CD4-positive, alpha-beta T cell (primary cell): ENCODE data around the gene PPIF. TPM values are rescaled to one million over a fixed set of nuclear protein-coding genes. Genes with fewer than 3 reads are reported as not detected.

Source experiments
- ATAC-seq: fragments of 200-7000 bp; cut with Tn5 transposase; one replicate; pipeline ENCODE4 v1.10.0; 2022; ENCODE audit warnings: mild to moderate bottlenecking; ENCODE audit not compliant: poor library complexity
- CTCF ChIA-PET: fragments of 350-600 bp; sonication (Branson Sonifier 250); formaldehyde crosslinking; loops from one replicate; lab custom pipeline; 2021; ENCODE audit warnings: antibody characterized with exemption, inconsistent platforms; lab: Charles Lee
- POLR2A ChIA-PET: fragments of 350-600 bp; sonication (Branson Sonifier 250); formaldehyde crosslinking; loops from one replicate; lab custom pipeline; 2021; ENCODE audit warnings: antibody characterized with exemption, inconsistent platforms; lab: Charles Lee
- DNase-seq, 14 experiments: peaks; one replicate each; pipeline ENCODE4 v3.0.0-alpha.2; 2013 to 2020; ENCODE audit warnings: mixed read lengths in 2 of 14
- H3K27ac ChIP-seq, 2 donors: one replicate each; pipeline versions ENCODE4 v1.5.1 to v1.7.0; 2013; ENCODE audit warnings: low read length in 2 of 2, low read depth in 1 of 2, mild to moderate bottlenecking in 1 of 2
- H3K27me3 ChIP-seq, 2 experiments: 1 replicate in 1 of 2; 2 replicates in 1 of 2; pipeline versions ENCODE4 v1.6.1 to v1.7.0; 2013; ENCODE audit warnings: low read length in 2 of 2, control low read depth in 1 of 2, mild to moderate bottlenecking in 1 of 2, moderate library complexity in 1 of 2; ENCODE audit not compliant: insufficient read depth in 2 of 2, control insufficient read depth in 1 of 2
- H3K36me3 ChIP-seq: one replicate; pipeline ENCODE4 v1.6.1; 2013; ENCODE audit warnings: low read length, control low read depth; ENCODE audit not compliant: insufficient read depth
- H3K4me1 ChIP-seq: one replicate; pipeline ENCODE4 v1.6.1; 2013; ENCODE audit warnings: low read length, control low read depth; ENCODE audit not compliant: insufficient read depth
- H3K4me3 ChIP-seq: one replicate; pipeline ENCODE4 v1.5.1; 2013; ENCODE audit warnings: mild to moderate bottlenecking, low read length, moderate library complexity
- H3K9me3 ChIP-seq, 2 experiments: 1 replicate in 1 of 2; 2 replicates in 1 of 2; pipeline versions ENCODE4 v1.6.1 to v1.7.0; 2013; ENCODE audit warnings: low read length in 2 of 2, mild to moderate bottlenecking in 2 of 2, control low read depth in 1 of 2, moderate library complexity in 1 of 2; ENCODE audit not compliant: control insufficient read depth in 1 of 2, insufficient read depth in 1 of 2
- H3K27ac Mint-ChIP-seq: one replicate; pipeline ENCODE4 v1.8.0; 2020; ENCODE audit warnings: mixed read lengths
- H3K27me3 Mint-ChIP-seq: one replicate; pipeline ENCODE4 v1.8.0; 2021; ENCODE audit warnings: mixed read lengths
- H3K36me3 Mint-ChIP-seq: one replicate; pipeline ENCODE4 v1.8.0; 2021; ENCODE audit warnings: low read depth, mixed read lengths
- H3K4me1 Mint-ChIP-seq: one replicate; pipeline ENCODE4 v1.8.0; 2021; ENCODE audit warnings: low read depth, mixed read lengths
- H3K4me3 Mint-ChIP-seq: one replicate; pipeline ENCODE4 v1.8.0; 2020; ENCODE audit warnings: mild to moderate bottlenecking, mixed read lengths
- H3K9me3 Mint-ChIP-seq: one replicate; pipeline ENCODE4 v1.8.0; 2020; ENCODE audit warnings: mixed read lengths
- intact Hi-C, 2 experiments: fragments of 100-400 bp; cut with DNase I in 1 of 2; cut with micrococcal nuclease in 1 of 2; formaldehyde crosslinking; loops; one replicate each; pipeline versions ENCODE4 v1.15.1 to v1.9.0; 2023 to 2025; cut with DNase I, micrococcal nuclease
- total RNA-seq, 174 experiments: library from RNA in 2 of 174; stranded (reverse) in 2 of 174; gene quantifications; one replicate each; pipeline ENCODE4 v1.2.3 and lab custom pipeline; 2021 to 2026
- TF ChIP-seq, protein P1 (sequence below): fragments of 200-600 bp; IDR thresholded peaks from one replicate; pipeline ENCODE4 v1.8.0; 2022; ENCODE audit warnings: antibody characterized with exemption, mild to moderate bottlenecking

Gene PPIF
- total RNA-seq, 2 experiments from 2014 or later: 42.4 to 42.7 TPM

DNA sequence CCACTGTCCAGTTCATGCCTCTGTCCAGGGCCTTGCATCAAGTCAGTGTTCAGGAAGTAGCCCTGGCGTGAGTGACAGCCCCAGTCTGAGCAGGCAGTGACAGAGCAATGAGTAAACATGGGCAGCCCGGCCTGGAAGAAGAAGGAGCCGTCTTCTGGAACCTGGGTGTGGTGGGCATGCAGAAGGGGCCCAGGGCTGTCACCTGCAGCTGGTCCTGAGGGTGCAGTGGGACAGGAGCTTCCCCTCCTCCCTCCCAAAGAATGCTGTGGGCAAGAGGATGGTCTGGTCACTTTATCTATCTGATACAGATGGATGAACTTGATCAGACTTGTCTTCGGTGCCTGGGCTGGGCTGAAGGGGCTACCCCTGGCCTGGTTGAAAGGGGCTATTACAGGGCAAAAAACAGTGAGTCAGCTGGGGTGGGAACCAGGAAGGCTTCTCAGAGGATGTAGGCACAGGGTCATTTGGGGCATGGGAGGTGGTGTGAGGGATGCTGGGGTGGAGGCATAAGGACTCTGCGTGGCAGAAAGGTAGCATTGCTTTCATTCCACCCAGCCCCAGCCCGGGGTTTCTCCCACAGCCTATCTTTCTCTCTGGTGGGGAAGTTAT lies 42.7 kb upstream of the PPIF start:
- no peaks in the 10 kb centered on the region for H3K9me3 Mint-ChIP-seq
- intact Hi-C loops: no loop called here

DNA sequence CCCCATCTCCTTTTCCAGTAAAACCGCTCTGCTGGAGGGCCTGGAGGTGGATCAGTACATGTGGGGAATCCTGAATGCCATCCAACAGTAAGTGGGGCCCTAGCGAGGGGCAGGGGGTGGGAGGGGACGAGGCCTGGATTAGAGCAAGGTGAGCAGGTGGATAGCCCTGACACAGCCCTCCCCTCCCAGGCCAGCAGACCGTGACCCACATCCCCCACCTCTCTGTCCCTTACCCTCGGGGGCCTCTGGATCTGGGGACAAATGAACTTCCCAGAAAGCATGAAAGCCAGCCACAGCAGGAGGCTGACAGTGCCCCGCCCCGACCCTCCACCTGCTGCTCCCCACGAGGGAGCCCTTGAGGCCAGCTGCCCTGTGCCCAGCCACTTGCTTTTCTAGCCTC lies 41.8 kb upstream of the PPIF start:
- Histone ChIP-seq H3K4me1 (no peaks in the 10 kb centered on the region), H3K4me3 (no peak overlapping the region), H3K9me3 (no peaks in the 10 kb centered on the region), H3K27me3 (no peaks in the 10 kb centered on the region), H3K36me3 (peaks cover 63% of the 10 kb centered on the region), H3K27ac (no peak overlapping the region)
- POLR2A ChIA-PET: no interaction called here
- Mint-ChIP-seq H3K27me3 (no peaks in the 10 kb centered on the region), H3K4me3 (no peak overlapping the region), H3K27ac (no peak overlapping the region), H3K4me1 (no peaks in the 10 kb centered on the region), H3K36me3 (peaks cover 70% of the 10 kb centered on the region), H3K9me3 (no peaks in the 10 kb centered on the region)
- CTCF ChIA-PET: no interaction called here
- TF ChIP-seq, protein P1, sequence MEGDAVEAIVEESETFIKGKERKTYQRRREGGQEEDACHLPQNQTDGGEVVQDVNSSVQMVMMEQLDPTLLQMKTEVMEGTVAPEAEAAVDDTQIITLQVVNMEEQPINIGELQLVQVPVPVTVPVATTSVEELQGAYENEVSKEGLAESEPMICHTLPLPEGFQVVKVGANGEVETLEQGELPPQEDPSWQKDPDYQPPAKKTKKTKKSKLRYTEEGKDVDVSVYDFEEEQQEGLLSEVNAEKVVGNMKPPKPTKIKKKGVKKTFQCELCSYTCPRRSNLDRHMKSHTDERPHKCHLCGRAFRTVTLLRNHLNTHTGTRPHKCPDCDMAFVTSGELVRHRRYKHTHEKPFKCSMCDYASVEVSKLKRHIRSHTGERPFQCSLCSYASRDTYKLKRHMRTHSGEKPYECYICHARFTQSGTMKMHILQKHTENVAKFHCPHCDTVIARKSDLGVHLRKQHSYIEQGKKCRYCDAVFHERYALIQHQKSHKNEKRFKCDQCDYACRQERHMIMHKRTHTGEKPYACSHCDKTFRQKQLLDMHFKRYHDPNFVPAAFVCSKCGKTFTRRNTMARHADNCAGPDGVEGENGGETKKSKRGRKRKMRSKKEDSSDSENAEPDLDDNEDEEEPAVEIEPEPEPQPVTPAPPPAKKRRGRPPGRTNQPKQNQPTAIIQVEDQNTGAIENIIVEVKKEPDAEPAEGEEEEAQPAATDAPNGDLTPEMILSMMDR: no peak
- no peak for ATAC-seq
- intact Hi-C loops: no loop called here
- DNase-seq: no peak

More for the DNA sequence above, 42.7 kb upstream of the PPIF start:
- no peaks in the 10 kb centered on the region for H3K4me1 ChIP-seq
- peaks cover 76% of the 10 kb centered on the region for H3K36me3 Mint-ChIP-seq
- no peak for DNase-seq
- H3K36me3 ChIP-seq: peaks cover 71% of the 10 kb centered on the region
- TF ChIP-seq, protein P1: no peak
- H3K27ac ChIP-seq: no peak overlapping the region
- no peak overlapping the region for H3K27ac Mint-ChIP-seq
- no peaks in the 10 kb centered on the region for H3K9me3 ChIP-seq
- no peak for ATAC-seq
- H3K27me3 Mint-ChIP-seq: no peaks in the 10 kb centered on the region
- CTCF ChIA-PET: no interaction called here
- no peaks in the 10 kb centered on the region for H3K4me1 Mint-ChIP-seq
- POLR2A ChIA-PET: interaction anchor here (0.9 kb wide), 1 partner anchor 13 kb away, joined by 3 read pairs; no protein-coding TSS in a partner anchor
- H3K4me3 ChIP-seq: no peak overlapping the region
- no peak overlapping the region for H3K4me3 Mint-ChIP-seq
- H3K27me3 ChIP-seq: no peaks in the 10 kb centered on the region

DNA sequence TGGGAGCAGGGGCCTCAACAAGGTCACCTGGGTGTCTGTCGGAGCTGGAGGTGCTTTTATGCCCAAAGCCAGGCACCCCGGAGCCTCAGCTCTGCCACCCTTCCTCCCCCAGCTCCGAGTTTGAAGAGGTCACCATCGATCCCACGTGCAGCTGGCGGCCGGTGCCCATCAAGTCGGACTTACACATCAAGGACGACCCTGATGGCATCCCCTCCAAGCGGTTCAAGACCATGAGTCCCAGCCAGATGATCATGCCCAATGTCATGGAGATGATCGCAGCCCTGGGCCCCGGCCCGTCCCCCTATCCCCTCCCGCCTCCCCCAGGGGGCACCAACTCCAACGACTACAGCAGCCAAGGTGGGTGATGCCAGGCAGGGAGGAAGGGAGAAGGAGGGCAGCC lies 41.3 kb upstream of the PPIF start:
- intact Hi-C loops: no loop called here
- H3K27ac Mint-ChIP-seq: no peak overlapping the region
- Histone ChIP-seq H3K27ac (no peak overlapping the region), H3K27me3 (no peaks in the 10 kb centered on the region), H3K4me1 (no peaks in the 10 kb centered on the region), H3K4me3 (no peak overlapping the region), H3K36me3 (peaks cover 58% of the 10 kb centered on the region), H3K9me3 (no peaks in the 10 kb centered on the region)
- ChIA-PET POLR2A (no interaction called here), CTCF (no interaction called here)
- H3K36me3 Mint-ChIP-seq: peaks cover 65% of the 10 kb centered on the region
- H3K4me3 Mint-ChIP-seq: no peak overlapping the region
- TF ChIP-seq, protein P1: no peak
- DNase-seq (no peak), ATAC-seq (no peak)
- H3K27me3 Mint-ChIP-seq: no peaks in the 10 kb centered on the region
- no peaks in the 10 kb centered on the region for H3K4me1 Mint-ChIP-seq
- no peaks in the 10 kb centered on the region for H3K9me3 Mint-ChIP-seq
